Measurements from ENCODE around the gene SCN2A. TPM values are rescaled to one million over a fixed set of nuclear protein-coding genes. Genes with fewer than 3 reads are reported as not detected.

The SCN2A gene
- total RNA-seq, 6 experiments from 2014 or later: 0.14 to 0.94 (median 0.67) TPM

DNA sequence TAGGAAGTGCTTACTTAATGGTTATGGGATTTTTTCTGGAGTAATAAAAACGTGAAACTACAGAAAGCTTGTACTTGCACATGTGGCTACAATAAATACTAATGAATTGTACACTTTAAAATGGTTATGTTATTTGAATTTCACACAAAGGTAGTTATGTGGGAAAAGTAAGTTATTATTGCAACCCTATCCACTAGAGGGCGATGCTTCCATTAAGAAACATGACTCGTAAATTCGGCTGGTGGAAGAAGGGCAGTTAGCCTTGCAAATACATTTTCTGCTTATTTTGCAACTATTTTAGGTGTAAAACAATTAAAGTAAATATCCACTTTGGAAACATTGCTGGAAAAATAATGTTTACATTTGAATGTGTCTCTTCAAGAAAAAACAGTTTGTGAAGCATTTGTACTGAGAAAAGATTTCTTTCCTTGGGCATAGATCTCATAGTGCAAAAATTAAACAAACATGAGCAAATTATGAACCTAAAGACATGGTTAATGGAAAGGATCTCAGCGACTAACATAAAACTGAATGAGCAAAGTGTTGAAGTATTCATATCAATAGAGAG, 162.2 kb downstream of the SCN2A start:
- H3K36me3 Mint-ChIP-seq (ENCODE audit: low read depth): no peaks in the 10 kb centered on the region
- peak; percentile 55 for DNase-seq
- no peaks in the 10 kb centered on the region for H3K27me3 Mint-ChIP-seq (ENCODE audit: insufficient read depth)
- no peak overlapping the region for H3K27ac Mint-ChIP-seq
- H3K4me1 Mint-ChIP-seq (ENCODE audit: low read depth): 0 out of 2 replicates have a peak, but pooled peaks cover 8% of the 10 kb centered on the region
- H3K9me3 Mint-ChIP-seq: no peaks in the 10 kb centered on the region
- H3K4me3 Mint-ChIP-seq: no peak overlapping the region
- TF ChIP-seq, protein P1, sequence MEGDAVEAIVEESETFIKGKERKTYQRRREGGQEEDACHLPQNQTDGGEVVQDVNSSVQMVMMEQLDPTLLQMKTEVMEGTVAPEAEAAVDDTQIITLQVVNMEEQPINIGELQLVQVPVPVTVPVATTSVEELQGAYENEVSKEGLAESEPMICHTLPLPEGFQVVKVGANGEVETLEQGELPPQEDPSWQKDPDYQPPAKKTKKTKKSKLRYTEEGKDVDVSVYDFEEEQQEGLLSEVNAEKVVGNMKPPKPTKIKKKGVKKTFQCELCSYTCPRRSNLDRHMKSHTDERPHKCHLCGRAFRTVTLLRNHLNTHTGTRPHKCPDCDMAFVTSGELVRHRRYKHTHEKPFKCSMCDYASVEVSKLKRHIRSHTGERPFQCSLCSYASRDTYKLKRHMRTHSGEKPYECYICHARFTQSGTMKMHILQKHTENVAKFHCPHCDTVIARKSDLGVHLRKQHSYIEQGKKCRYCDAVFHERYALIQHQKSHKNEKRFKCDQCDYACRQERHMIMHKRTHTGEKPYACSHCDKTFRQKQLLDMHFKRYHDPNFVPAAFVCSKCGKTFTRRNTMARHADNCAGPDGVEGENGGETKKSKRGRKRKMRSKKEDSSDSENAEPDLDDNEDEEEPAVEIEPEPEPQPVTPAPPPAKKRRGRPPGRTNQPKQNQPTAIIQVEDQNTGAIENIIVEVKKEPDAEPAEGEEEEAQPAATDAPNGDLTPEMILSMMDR (IDR thresholded peaks at IDR 0.05): peak; percentile 89

DNA sequence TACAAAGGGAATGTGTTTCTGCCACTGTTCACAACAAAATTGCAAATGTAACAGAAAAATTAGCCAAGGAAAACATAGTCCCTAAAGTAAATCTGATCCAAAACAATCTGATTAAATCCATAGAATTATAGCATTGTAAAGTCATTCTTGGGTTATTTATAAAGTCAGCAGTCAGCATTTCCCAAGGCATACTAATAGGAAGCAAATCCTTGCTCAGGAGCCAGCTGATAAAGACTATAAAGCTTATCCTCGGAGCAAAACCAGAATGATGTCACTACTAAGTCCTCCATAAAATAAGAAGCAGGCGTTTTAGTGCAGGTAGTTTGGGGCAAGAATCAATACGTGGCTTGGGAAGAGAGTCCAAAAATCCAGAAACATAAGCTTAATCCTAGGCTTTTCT, 162.9 kb downstream of the SCN2A start:
- H3K27me3 Mint-ChIP-seq (ENCODE audit: insufficient read depth): no peaks in the 10 kb centered on the region
- no peak overlapping the region for H3K27ac Mint-ChIP-seq
- 0 out of 2 replicates have a peak, but pooled peaks cover 8% of the 10 kb centered on the region for H3K4me1 Mint-ChIP-seq (ENCODE audit: low read depth)
- TF ChIP-seq, protein P1 (IDR thresholded peaks at IDR 0.05): no peak
- H3K36me3 Mint-ChIP-seq (ENCODE audit: low read depth): no peaks in the 10 kb centered on the region
- no peak overlapping the region for H3K4me3 Mint-ChIP-seq
- no peaks in the 10 kb centered on the region for H3K9me3 Mint-ChIP-seq
- no peak for DNase-seq

DNA sequence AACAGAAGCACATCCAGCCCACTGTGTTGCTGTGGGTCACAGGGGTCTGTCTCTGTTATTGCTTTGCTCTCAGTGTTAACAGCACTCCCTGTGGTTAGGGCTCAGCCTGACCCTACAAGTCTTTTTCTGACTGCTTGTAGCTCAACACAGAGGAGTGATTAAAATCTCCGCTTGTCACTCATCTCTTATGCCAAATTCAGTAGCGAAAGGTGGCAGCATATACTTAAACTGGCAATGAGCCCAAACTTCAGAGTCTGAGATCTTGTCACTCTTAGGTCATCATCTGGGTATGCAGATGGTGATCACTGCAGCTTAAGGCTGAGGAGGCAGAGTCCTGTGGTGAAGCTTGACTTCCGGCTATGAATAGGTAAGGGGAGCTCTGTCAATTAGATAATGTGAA, 167.0 kb downstream of the SCN2A start:
- H3K9me3 Mint-ChIP-seq: no peaks in the 10 kb centered on the region
- H3K4me1 Mint-ChIP-seq (ENCODE audit: low read depth): 0 out of 2 replicates have a peak, but pooled peaks cover 8% of the 10 kb centered on the region
- no peak overlapping the region for H3K27ac Mint-ChIP-seq
- TF ChIP-seq, protein P1 (IDR thresholded peaks at IDR 0.05): no peak
- H3K4me3 Mint-ChIP-seq: no peak overlapping the region
- no peaks in the 10 kb centered on the region for H3K36me3 Mint-ChIP-seq (ENCODE audit: low read depth)
- DNase-seq: no peak
- H3K27me3 Mint-ChIP-seq (ENCODE audit: insufficient read depth): no peaks in the 10 kb centered on the region

DNA sequence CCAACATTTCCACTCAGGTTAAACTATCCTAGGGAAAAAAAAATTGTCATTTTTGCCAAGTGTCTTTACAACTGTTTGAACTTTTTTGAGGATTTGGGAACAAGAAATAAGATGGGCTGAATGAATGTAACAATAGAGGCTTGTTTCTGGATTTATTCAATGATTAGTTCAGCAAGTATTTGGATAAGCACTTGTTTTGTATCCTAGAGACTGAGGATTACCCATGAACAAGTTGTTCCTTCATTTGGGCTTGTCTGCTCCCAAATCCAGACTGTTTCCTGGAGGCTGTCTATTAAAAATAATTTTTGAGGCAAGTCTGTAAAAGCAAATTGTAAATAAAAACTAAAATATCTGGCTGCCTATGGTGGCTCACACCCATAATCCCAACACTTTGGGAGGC, 168.3 kb downstream of the SCN2A start:
- Mint-ChIP-seq H3K27me3 (ENCODE audit: insufficient read depth) (no peaks in the 10 kb centered on the region), H3K27ac (no peak overlapping the region)

DNA sequence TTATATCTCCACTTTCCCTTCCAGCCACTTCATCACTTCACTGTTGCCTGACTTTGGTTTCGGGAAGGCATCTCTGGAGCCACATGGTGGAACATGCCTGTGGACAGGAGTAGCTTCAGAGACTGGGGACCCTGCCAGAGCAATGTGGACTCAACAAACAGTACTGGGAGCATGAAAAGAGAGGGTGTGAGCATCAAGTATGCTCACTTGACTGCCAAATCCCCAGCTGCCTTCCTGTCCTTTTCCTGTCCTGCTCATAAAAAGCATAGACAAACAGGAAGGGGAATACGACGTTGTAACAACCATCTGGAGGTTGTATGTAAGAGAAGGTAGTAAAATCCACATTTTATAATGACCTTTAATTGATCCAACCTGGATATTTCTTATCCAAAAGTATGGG, 169.0 kb downstream of the SCN2A start:
- Mint-ChIP-seq H3K4me3 (no peak overlapping the region), H3K36me3 (ENCODE audit: low read depth) (no peaks in the 10 kb centered on the region), H3K4me1 (ENCODE audit: low read depth) (no peaks in the 10 kb centered on the region), H3K27ac (no peak overlapping the region), H3K9me3 (no peaks in the 10 kb centered on the region), H3K27me3 (ENCODE audit: insufficient read depth) (no peaks in the 10 kb centered on the region)
- DNase-seq: no peak
- TF ChIP-seq, protein P1 (IDR thresholded peaks at IDR 0.05): no peak

More for the DNA sequence above, 168.3 kb downstream of the SCN2A start:
- TF ChIP-seq, protein P1 (IDR thresholded peaks at IDR 0.05): no peak
- Mint-ChIP-seq H3K4me3 (no peak overlapping the region), H3K4me1 (ENCODE audit: low read depth) (no peaks in the 10 kb centered on the region), H3K9me3 (no peaks in the 10 kb centered on the region), H3K36me3 (ENCODE audit: low read depth) (no peaks in the 10 kb centered on the region)
- no peak for DNase-seq
